ENCODE data around the gene GBE1.

Gene GBE1

GRCh38 chr3:81459733-81460132 is 301.7 kb downstream of the GBE1 start:
- no peak for DNase-seq

GRCh38 chr3:81452418-81452817 is 309.0 kb downstream of the GBE1 start:
- DNase-seq = no peak

DNA sequence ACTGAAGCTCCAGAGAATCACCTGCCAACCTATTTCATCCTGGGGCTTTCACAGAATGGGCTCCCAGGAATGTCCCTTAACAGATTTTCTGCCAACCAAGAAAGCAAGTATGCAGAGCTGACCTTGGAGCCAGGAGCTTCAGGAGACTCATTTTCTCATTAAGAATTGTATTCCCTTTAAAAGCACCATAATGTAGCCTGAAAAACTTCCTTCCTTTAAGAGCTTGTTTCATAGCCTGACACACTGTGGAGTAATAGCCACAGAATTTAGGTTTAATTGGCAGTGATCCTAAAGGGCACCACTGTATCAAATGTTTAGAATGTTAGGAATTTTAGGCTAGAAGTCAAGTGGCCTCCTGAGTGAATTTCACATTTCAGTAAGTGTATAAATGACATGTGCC is 309.8 kb downstream of the GBE1 start:
- DNase-seq = no peak

DNA sequence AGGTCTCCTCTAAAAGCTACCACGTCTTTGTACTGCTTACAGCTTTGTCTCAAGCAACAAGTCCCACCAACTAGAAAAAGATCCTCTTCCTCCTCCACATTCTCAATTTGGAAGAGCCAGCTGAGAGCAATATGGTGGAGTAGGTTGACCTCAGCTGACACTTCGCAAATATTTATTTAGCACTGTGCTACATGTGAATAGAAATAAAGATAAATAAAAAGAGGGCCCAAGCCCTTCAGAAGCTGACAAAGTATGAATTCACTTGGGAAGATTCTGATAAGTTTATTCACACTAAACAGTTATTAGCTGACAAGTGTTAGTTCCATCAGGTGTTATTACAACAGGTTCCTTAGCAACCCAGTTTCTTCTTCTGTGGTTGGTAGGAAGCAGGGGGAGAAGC is 310.3 kb downstream of the GBE1 start:
- no peak for DNase-seq

GRCh38 chr3:81446806-81447205 is 314.6 kb downstream of the GBE1 start:
- no peak for DNase-seq

DNA sequence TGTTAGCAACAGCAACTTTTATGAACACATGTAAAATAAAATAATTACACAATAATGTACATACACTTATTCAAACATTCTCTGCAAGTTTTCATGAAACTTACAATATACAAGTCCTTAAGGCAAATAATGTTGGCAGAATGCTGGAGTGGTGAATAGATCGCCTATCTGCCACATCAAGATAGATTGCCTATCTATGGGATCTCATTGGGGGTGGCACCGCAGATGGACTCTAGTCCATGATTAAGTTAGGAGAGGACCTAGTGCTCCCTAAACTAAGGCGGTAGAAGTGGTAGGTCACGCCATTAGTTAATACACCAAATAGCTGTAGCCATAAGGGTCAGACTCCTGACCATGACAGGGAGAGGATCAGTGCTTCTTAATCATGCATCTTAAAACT is 315.7 kb downstream of the GBE1 start:
- no peak for DNase-seq

DNA sequence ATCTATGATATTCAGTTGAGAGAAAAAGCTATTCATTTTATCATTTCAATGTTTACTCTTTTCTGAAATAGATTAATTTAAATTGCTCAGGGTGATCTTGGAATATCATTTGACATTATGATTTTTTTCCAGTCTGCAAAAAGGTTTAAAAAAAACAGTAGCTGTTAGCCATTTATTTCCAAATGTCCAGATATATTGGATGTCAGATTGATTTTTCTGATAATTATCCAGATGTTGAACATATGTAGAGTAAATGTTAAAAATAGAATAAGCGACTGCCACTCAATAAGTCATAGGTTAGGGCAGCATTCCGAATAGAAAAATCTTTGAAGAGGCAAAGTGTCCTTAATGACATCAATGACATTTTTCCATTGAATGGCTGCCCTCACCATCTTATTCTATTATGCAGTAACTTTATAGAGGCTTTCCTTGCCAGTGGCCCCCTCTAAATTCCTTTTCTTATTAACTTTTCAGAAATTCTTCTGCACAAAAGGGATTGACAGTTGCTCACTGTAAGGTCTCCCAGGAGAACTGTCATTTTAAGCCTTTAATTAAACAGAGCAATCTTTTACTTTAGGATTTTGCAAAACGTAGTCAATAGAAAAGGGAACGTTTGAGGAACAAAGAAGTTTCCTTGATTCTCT is 316.5 kb downstream of the GBE1 start:
- no peak for DNase-seq

GRCh38 chr3:81443958-81444357 is 317.5 kb downstream of the GBE1 start:
- no peak for DNase-seq

- DNase-seq = no peak
These were observed 318.0 kb downstream of the GBE1 start for GRCh38 chr3:81443457-81443782.

DNA sequence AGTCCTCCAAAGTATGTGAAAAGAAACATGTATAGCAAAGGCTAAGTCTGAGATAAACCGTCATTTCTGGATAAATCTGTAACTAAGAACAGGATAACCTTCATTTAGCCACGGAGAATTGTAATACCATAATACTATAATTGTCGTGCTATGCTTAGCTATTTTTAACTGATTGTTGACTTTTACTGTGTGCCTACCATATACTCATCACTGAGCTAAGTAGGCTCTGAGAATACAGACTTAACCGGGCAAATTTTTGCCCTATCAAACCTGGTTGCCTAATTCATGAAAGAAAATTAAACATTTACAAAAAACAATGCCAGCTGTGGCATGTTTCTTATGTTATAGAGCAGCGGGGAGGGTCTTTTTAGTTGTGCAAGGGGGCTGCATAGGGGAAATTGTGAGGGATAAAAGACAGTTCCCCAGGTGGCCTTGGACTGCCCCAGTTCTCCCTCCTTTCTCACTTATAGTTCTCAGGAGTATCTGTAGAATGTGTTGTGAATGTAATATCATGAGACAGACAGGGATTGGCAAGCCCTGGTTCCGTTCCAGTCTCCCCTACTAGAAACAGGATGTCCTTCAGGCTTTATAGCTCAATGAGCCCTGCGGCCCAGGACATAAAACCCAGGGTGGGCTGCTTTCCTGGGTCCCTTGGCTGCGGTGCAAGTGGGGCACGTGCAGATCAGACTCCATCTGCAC is 318.5 kb downstream of the GBE1 start:
- no peak for DNase-seq

- no peak for DNase-seq
These were observed 320.8 kb downstream of the GBE1 start for GRCh38 chr3:81440661-81441060.
